Karpas-422 (cell line): ENCODE measurements around the gene KLHL33. TPM values are rescaled to one million over a fixed set of nuclear protein-coding genes. Genes with fewer than 3 reads are reported as not detected.

Experiments
- DNase-seq: peaks from one replicate; pipeline ENCODE4 v3.0.0-alpha.2; 2015
- H2AFZ ChIP-seq: fragments of 200-600 bp; sonication (generic); 2 replicates; pipeline ENCODE4 v1.6.1; 2014; ENCODE audit warnings: antibody characterized with exemption, low read length, mixed read lengths
- H3K27ac ChIP-seq: fragments of 200-600 bp; sonication (generic); 2 replicates; pipeline ENCODE4 v1.5.1; 2014; ENCODE audit warnings: mild to moderate bottlenecking, low read length, moderate library complexity
- H3K27me3 ChIP-seq: fragments of 200-600 bp; sonication (generic); 2 replicates; pipeline ENCODE4 v1.6.1; 2014; ENCODE audit warnings: low read length, mixed read lengths
- H3K36me3 ChIP-seq: fragments of 200-600 bp; sonication (generic); 2 replicates; pipeline ENCODE4 v1.6.1; 2014; ENCODE audit warnings: low read length, mixed read lengths; ENCODE audit not compliant: insufficient read depth
- H3K4me1 ChIP-seq: fragments of 200-600 bp; sonication (generic); 2 replicates; pipeline ENCODE4 v1.6.1; 2014; ENCODE audit warnings: mild to moderate bottlenecking, low read length, mixed read lengths
- H3K4me2 ChIP-seq: fragments of 200-600 bp; sonication (generic); 2 replicates; pipeline ENCODE4 v1.6.1; 2014; ENCODE audit warnings: low read length, low read depth, mild to moderate bottlenecking; ENCODE audit not compliant: poor library complexity, severe bottlenecking
- H3K4me3 ChIP-seq: fragments of 200-600 bp; sonication (generic); 2 replicates; pipeline ENCODE4 v1.5.1; 2014; ENCODE audit warnings: mild to moderate bottlenecking, antibody characterized with exemption, low read length, mixed read lengths
- H3K79me2 ChIP-seq: fragments of 200-600 bp; sonication (generic); 2 replicates; pipeline ENCODE4 v1.6.1; 2014; ENCODE audit warnings: mild to moderate bottlenecking, low read length, mixed read lengths
- H3K9ac ChIP-seq: fragments of 200-600 bp; sonication (generic); 2 replicates; pipeline ENCODE4 v1.6.0; 2014; ENCODE audit warnings: low read length
- H3K9me2 ChIP-seq: fragments of 200-600 bp; sonication (generic), shearing (Covaris generic); replicated peaks from 2 replicates; pipeline ENCODE4 v1.6.0; 2014; ENCODE audit warnings: mild to moderate bottlenecking, low read length, moderate library complexity; ENCODE audit not compliant: insufficient read depth
- H3K9me3 ChIP-seq: fragments of 300-700, 200-600 bp; sonication (generic); 2 replicates; pipeline ENCODE4 v1.6.1; 2014; ENCODE audit warnings: low read length, mixed read lengths
- H4K20me1 ChIP-seq: fragments of 200-600 bp; sonication (generic); 2 replicates; pipeline ENCODE4 v1.6.1; 2014; ENCODE audit warnings: mild to moderate bottlenecking, antibody characterized with exemption, low read length, low read depth; ENCODE audit not compliant: insufficient read depth
- total RNA-seq: library from RNA; depleted of rRNA; stranded (reverse); fragments of >200 nt; shearing (Covaris generic); gene quantifications from 2 replicates; pipeline ENCODE4 v1.2.3, GENCODE V29; 2014; ENCODE audit warnings: low replicate concordance

Gene KLHL33
- total RNA-seq, 1 experiment from 2014 or later = not detected

DNA sequence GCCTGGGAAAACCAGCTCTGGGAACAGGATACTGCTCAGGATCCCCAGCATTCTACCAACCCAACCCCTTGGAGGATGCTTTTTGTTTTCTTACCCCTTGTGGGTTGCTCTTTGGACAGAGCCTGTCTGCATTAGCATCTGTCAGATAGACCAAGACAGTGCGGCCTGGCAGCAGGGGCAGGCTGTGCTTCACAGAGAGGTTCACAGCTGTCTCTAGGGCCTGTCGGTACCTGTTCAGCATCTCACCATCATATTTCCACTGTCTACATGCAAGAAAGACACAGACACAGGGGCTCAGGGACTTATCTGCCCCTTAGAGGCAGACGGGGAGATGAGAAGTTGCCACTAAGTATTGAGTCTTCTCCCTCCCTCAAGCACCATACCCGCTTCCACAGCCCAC, 44.5 kb downstream of the KLHL33 start:
- H3K4me1 ChIP-seq = no peaks in the 10 kb centered on the region
- no peak for DNase-seq
- H4K20me1 ChIP-seq = no peaks in the 10 kb centered on the region
- no peak overlapping the region for H3K27ac ChIP-seq
- H3K9me3 ChIP-seq = no peaks in the 10 kb centered on the region
- no peak overlapping the region for H3K4me3 ChIP-seq
- no peak overlapping the region for H3K9ac ChIP-seq
- H3K36me3 ChIP-seq = peaks cover 10% of the 10 kb centered on the region; the same call in 1 of the 2 replicates
- H3K79me2 ChIP-seq = no peaks in the 10 kb centered on the region
- H3K9me2 ChIP-seq = no peaks in the 10 kb centered on the region
- no peak overlapping the region for H3K4me2 ChIP-seq
- H3K27me3 ChIP-seq = no peaks in the 10 kb centered on the region
- no peak overlapping the region for H2AFZ ChIP-seq

- no peaks in the 10 kb centered on the region for H3K9me2 ChIP-seq
- H2AFZ ChIP-seq = no peak overlapping the region
- H3K36me3 ChIP-seq = peaks cover 5% of the 10 kb centered on the region; the same call in 1 of the 2 replicates
- no peaks in the 10 kb centered on the region for H3K27me3 ChIP-seq
- no peaks in the 10 kb centered on the region for H3K79me2 ChIP-seq
- no peaks in the 10 kb centered on the region for H3K4me1 ChIP-seq
- H4K20me1 ChIP-seq = no peaks in the 10 kb centered on the region
- H3K27ac ChIP-seq = no peak overlapping the region
- H3K9me3 ChIP-seq = no peaks in the 10 kb centered on the region
- H3K4me3 ChIP-seq = no peak overlapping the region
- H3K9ac ChIP-seq = no peak overlapping the region
- no peak overlapping the region for H3K4me2 ChIP-seq
- no peak for DNase-seq
Observed at GRCh38 chr14:20388159-20388558, 47.8 kb downstream of the KLHL33 start.

DNA sequence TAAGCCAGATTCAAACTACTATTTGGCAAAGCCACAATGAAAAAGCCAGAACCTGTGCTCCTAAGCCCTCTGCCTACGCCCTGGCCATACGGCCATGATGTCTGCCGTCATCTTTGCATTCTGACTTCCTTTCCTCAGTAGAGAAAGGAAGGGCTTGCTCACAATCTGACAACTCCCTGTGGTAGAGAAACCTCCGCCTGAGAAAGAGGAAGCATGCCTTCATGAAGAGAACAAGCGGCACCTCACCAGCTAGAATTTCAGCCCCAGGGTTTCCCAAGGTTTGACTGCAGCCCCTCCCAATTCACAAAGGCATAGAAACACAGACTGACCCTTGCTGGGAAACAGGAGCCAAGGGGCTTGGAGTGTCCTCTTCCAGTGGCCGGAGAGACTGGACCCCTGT, 48.4 kb downstream of the KLHL33 start:
- H3K4me1 ChIP-seq = no peaks in the 10 kb centered on the region
- no peak overlapping the region for H3K4me3 ChIP-seq
- no peak for DNase-seq
- no peaks in the 10 kb centered on the region for H3K79me2 ChIP-seq
- H3K27me3 ChIP-seq = no peaks in the 10 kb centered on the region
- H3K4me2 ChIP-seq = no peak overlapping the region
- no peak overlapping the region for H2AFZ ChIP-seq
- H3K9me3 ChIP-seq = no peaks in the 10 kb centered on the region
- no peaks in the 10 kb centered on the region for H3K9me2 ChIP-seq
- H3K27ac ChIP-seq = no peak overlapping the region
- no peak overlapping the region for H3K9ac ChIP-seq
- H3K36me3 ChIP-seq = peaks cover 5% of the 10 kb centered on the region; the same call in 1 of the 2 replicates
- no peaks in the 10 kb centered on the region for H4K20me1 ChIP-seq

- peaks cover 5% of the 10 kb centered on the region; the same call in 1 of the 2 replicates for H3K36me3 ChIP-seq
- no peak overlapping the region for H3K4me2 ChIP-seq
Observed at GRCh38 chr14:20386276-20386855, 49.6 kb downstream of the KLHL33 start.

DNA sequence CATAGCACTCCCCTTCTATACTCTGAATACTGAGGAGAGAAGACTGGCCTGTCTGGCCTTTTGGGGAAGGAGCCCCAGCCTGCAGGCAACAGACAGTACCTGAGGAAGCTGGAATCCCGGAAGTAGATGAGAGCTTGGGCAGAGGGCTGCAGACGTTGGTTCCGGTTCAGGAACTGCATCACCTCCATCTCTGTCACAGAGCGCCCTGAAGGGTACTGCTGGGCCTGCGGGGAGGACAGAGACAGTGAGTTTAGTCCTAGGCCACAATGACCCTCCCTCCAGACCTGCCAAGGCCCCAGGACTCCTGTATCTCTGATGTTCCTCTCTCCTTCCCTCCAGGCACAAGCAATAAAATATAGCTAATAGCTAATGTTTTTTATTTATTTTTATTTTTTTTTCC, 51.1 kb downstream of the KLHL33 start:
- no peak overlapping the region for H3K9ac ChIP-seq

More at GRCh38 chr14:20386276-20386855, 49.6 kb downstream of the KLHL33 start:
- Histone ChIP-seq H4K20me1 (no peaks in the 10 kb centered on the region), H2AFZ (no peak overlapping the region), H3K79me2 (no peaks in the 10 kb centered on the region), H3K9me2 (no peaks in the 10 kb centered on the region), H3K9ac (no peak overlapping the region), H3K4me1 (peaks cover 2% of the 10 kb centered on the region; the same call in 1 of the 2 replicates), H3K4me3 (no peak overlapping the region), H3K27me3 (no peaks in the 10 kb centered on the region), H3K27ac (no peak overlapping the region), H3K9me3 (no peaks in the 10 kb centered on the region)
- DNase-seq = no peak

DNA sequence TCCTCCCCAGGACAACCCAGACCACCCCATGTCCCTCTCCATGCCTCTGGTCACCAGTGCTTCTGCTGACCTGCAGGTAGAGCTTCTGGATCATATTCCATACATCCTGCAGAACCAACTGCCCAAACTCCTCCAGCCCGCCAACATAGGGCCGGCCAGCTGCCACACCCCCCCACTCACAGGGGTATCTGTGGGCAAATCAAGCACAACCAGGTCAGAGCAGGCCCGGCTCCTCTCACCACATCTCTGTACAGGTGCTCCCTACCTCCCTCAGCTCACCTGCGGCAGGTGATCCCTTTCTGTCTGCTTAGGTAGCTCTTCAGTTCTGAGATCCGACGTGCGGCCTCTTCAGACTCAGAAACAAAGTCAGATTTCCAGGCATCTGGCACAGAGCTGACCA, 51.6 kb downstream of the KLHL33 start:
- Histone ChIP-seq H2AFZ (no peak overlapping the region), H3K4me2 (no peak overlapping the region), H3K4me3 (no peak overlapping the region), H3K27me3 (no peaks in the 10 kb centered on the region), H3K4me1 (peaks cover 18% of the 10 kb centered on the region), H3K9ac (no peak overlapping the region), H3K79me2 (no peaks in the 10 kb centered on the region), H4K20me1 (no peaks in the 10 kb centered on the region), H3K9me3 (no peaks in the 10 kb centered on the region), H3K36me3 (no peaks in the 10 kb centered on the region; the same call in 1 of the 2 replicates), H3K9me2 (no peaks in the 10 kb centered on the region), H3K27ac (no peak overlapping the region)
- no peak for DNase-seq

More for the DNA sequence above, 51.1 kb downstream of the KLHL33 start:
- H3K4me3 ChIP-seq = no peak overlapping the region
- no peak for DNase-seq
- no peak overlapping the region for H2AFZ ChIP-seq
- no peak overlapping the region for H3K27ac ChIP-seq
- H4K20me1 ChIP-seq = no peaks in the 10 kb centered on the region
- peaks cover 17% of the 10 kb centered on the region for H3K4me1 ChIP-seq
- no peaks in the 10 kb centered on the region; the same call in 1 of the 2 replicates for H3K36me3 ChIP-seq
- no peaks in the 10 kb centered on the region for H3K9me2 ChIP-seq
- H3K9me3 ChIP-seq = no peaks in the 10 kb centered on the region
- H3K79me2 ChIP-seq = no peaks in the 10 kb centered on the region
- H3K4me2 ChIP-seq = no peak overlapping the region
- H3K27me3 ChIP-seq = no peaks in the 10 kb centered on the region

GRCh38 chr14:20383636-20384035, 52.3 kb downstream of the KLHL33 start:
- no peaks in the 10 kb centered on the region for H3K79me2 ChIP-seq
- H4K20me1 ChIP-seq = no peaks in the 10 kb centered on the region
- H3K9ac ChIP-seq = no peak overlapping the region
- no peaks in the 10 kb centered on the region for H3K9me2 ChIP-seq
- H3K36me3 ChIP-seq = no peaks in the 10 kb centered on the region; the same call in 1 of the 2 replicates
- H3K27me3 ChIP-seq = no peaks in the 10 kb centered on the region
- H3K9me3 ChIP-seq = no peaks in the 10 kb centered on the region
- no peak overlapping the region for H3K4me2 ChIP-seq
- H3K4me1 ChIP-seq = peaks cover 18% of the 10 kb centered on the region
- H3K4me3 ChIP-seq = no peak overlapping the region
- DNase-seq = no peak
- H3K27ac ChIP-seq = no peak overlapping the region
- H2AFZ ChIP-seq = no peak overlapping the region

DNA sequence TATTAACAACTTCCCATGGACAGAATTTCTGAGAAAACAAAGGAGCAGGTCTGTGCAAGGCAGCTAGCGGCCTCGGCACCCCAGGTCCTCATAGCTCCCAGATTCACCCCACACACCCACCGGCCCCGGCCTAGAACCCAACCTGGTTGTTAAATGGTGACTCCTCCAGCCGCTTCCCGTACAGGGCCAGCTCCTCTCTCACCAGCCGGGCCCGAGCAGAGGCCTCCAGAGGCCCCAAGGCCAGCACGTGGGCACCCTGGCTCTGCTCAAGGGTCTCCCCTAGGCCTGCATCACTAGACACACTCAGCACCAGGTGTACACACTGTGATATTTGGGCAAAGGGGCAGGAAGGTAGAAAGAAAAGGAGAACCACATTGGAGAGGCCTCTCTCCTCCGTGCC, 52.9 kb downstream of the KLHL33 start:
- DNase-seq = no peak
- Histone ChIP-seq H3K9me3 (no peaks in the 10 kb centered on the region), H3K4me3 (no peak overlapping the region), H3K27ac (no peak overlapping the region), H3K9ac (no peak overlapping the region), H3K79me2 (no peaks in the 10 kb centered on the region), H3K36me3 (no peaks in the 10 kb centered on the region; the same call in 1 of the 2 replicates), H3K9me2 (no peaks in the 10 kb centered on the region), H2AFZ (no peak overlapping the region), H3K4me2 (no peak overlapping the region), H3K27me3 (no peaks in the 10 kb centered on the region), H3K4me1 (peaks cover 18% of the 10 kb centered on the region), H4K20me1 (no peaks in the 10 kb centered on the region)
